IPS-18c (cell line): ENCODE data around the gene SLC25A34.

Source experiments
- H3K4me3 ChIP-seq: 2 replicates; pipeline ENCODE4 v1.7.0; 2013; ENCODE audit warnings: low read depth, mild to moderate bottlenecking, low read length, moderate library complexity; ENCODE audit not compliant: insufficient read depth
- H3K9me3 ChIP-seq: one replicate; pipeline ENCODE4 v1.6.1; 2013; ENCODE audit warnings: mild to moderate bottlenecking, low read length, moderate library complexity; ENCODE audit not compliant: control insufficient read depth, insufficient read depth

SLC25A34 gene

DNA sequence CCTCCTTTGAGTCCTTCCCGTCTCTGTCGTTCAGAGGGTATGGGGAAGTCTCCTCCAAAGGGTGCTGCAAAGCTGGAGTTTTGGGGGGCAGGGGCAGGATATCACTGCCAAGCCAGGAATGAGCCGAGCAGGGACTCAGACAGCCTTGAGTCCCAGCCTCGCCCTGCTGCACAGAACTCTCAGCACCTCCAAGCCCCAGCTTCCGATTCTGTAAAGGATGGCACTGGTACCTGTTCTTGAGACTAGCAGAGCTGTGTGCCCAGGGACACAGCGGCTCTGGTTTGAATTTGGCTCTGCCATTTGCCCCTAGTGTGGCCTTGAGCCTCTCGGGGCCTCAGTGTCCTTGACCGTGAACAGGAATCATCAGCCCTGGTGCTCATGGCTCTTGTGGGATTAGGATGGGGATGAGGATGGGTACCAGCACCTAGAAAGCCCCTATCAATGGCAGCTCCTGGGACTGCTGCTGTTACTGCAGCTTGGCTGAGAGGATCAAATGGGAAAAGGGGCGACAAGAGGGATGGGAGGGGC, 21.0 kb downstream of the SLC25A34 start:
- Histone ChIP-seq H3K9me3 (no peaks in the 10 kb centered on the region), H3K4me3 (no peak overlapping the region)

GRCh38 chr1:15757575-15758342, 21.7 kb downstream of the SLC25A34 start:
- peak overlapping the region; percentile 34 for H3K4me3 ChIP-seq
- no peaks in the 10 kb centered on the region for H3K9me3 ChIP-seq

DNA sequence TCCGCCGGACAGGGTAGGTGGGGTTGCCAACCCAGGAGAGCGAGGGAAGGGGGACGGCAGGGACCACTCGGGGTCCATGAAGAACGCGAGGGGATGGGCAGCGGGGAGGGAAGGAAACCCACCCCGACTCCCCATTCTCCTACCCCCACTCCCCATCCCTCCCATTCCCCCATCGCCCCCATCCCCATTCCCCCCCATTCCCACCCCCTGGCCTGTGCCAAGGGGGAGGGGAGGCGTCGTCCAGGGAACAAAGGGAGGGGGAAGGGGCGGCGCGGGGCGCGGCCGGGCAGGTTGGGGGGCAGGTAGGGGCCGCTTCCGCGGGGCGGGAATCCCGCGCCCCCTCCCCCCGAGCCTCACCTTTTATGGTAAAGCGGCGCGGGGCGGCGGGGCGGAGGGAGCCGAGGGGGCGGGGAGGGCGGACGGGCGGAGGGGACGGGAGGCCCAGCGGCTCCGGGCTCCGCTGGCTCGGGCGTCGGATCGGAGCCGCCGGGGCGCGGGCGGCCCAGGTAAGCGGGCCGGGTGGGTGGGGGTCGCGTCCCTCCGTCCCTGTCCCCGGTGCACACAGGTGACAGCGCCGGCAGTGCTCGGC, 22.4 kb downstream of the SLC25A34 start, which contains the start of gene FBLIM1:
TSS of gene FBLIM1 (plus strand) at position 453 of the 589 bp plus-strand sequence. CDS start 6,189 bp downstream, outside the sequence.
- H3K9me3 ChIP-seq = no peaks in the 10 kb centered on the region
- peak within 1 kb of the TSS; percentile 82 for H3K4me3 ChIP-seq

DNA sequence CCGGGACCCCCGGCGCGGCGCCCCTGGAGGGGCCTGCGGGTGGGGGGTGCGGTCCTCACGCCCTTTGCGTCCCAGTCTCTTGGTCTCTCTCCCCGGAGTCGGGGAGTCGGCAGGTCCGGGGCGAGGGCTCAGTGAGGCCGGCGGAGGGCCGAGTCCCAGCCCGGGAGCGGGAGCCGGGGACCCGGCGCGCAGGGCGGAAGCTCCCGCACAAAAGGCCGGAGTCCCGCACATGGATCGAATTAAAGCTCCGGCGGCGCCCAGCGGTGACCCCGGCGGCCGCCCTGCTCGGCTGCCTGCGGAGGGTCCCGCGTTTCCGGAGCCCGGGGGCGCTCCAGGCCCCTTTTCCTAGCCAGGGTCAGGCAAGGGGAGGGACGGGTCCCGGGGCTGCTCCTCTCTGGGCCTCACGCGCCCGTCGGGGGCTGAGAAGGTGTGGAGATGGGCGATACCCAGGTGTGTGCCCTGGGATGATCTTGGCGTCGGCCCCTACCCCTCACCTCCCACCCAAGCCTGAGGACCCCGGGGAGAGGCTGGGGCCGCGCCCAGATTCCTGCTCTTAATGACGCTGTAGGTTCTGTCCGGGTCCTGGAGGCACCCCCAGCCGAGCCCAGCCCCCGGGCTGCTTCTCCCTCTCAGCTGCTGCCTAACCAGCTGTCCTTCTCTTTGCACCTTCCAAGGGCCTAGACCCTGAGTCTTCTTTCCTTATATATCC, 23.0 kb downstream of the SLC25A34 start:
- H3K4me3 ChIP-seq = peak overlapping the region; percentile 82
- H3K9me3 ChIP-seq = no peaks in the 10 kb centered on the region

- Histone ChIP-seq H3K4me3 (peak overlapping the region; percentile 15; the same call in 1 of the 2 replicates), H3K9me3 (no peaks in the 10 kb centered on the region)
These were observed 24.6 kb downstream of the SLC25A34 start for GRCh38 chr1:15760520-15761211.

DNA sequence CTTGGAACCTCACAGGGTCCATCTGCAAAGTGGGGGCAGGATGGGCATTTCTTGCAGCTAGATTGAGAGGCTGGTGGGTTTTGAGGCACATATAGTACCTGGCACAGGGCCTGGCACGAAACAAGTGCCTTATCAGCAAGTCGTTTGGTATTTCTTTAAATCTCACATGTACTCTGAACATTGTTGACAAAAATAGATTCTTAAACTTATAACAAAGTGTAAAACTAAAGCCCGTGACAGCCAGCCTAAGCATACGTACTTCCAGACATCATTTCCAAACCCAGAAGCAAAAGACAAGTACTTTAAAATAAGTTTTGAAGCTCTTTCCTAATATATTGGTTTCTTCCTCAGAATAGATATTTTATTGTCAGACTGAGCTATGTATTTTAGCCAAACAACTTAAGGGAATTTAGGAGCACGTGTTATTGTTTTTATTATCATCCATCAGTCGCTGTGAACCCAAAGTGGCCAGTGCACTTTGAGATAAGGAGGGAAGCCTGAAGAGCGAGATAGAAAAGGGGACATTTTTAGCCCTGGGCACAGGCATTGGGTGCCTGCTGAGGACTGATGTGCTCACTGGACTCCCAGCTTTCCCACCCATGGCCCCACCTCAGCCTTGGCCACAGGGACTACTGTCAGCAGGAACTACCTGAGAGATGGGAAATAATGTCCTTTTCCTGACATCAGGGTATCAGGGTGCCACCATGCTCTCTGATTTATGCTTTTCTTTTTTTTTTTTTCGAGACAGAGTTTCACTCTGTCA, 25.5 kb downstream of the SLC25A34 start:
- H3K9me3 ChIP-seq = no peaks in the 10 kb centered on the region
- H3K4me3 ChIP-seq = no peak overlapping the region

DNA sequence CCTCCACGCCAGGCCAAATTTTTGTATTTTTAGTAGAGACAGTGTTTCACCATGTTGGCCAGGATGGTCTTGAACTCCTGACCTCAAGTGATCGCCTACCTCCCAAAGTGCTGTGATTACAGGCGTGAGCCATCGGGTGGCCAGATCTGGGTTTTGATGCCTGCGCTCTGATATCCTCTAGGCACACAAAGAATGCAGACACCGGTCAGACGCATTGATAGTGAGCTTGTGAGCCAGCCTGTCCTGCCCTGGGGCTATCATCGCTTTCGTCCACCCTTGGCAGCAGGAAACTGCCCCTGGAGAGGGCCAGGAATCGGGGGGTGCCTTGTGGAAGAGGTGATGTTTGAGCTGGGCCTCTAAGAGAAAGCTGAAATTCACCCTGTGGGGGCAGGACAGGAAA, 26.5 kb downstream of the SLC25A34 start:
- Histone ChIP-seq H3K9me3 (no peaks in the 10 kb centered on the region), H3K4me3 (no peak overlapping the region)

DNA sequence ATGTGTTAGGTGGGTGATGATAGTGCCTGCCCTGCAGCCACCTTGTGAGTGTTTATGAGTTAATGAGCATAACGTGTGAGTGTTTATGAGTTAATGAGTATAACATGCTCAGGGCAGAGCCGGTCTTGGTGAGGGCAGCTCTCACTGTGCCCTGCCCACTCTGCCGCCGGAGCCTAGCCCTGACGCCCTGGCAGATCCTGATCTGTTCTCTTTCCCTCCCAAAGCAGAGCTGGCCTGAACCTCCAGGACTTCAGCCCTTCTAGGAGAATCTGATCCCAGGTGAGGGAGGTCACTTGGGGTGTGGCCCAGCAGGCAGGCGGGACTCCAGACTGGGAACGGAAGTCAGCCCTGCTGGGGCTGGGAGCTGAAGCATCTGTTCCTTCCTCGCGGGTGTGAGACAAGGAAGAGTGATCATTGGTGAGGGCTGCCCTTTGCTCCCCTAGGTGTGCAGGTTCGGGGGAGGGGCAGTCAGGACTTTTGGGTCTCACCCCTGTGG, 28.3 kb downstream of the SLC25A34 start:
- H3K4me3 ChIP-seq = no peak overlapping the region

GRCh38 chr1:15764890-15765289, 28.8 kb downstream of the SLC25A34 start:
- H3K4me3 ChIP-seq = no peak overlapping the region

More for the DNA sequence above, 28.3 kb downstream of the SLC25A34 start:
- H3K9me3 ChIP-seq = no peaks in the 10 kb centered on the region

GRCh38 chr1:15765495-15766194, 29.6 kb downstream of the SLC25A34 start:
- Histone ChIP-seq H3K9me3 (no peaks in the 10 kb centered on the region), H3K4me3 (no peak overlapping the region)

More at GRCh38 chr1:15764890-15765289, 28.8 kb downstream of the SLC25A34 start:
- H3K9me3 ChIP-seq = no peaks in the 10 kb centered on the region

DNA sequence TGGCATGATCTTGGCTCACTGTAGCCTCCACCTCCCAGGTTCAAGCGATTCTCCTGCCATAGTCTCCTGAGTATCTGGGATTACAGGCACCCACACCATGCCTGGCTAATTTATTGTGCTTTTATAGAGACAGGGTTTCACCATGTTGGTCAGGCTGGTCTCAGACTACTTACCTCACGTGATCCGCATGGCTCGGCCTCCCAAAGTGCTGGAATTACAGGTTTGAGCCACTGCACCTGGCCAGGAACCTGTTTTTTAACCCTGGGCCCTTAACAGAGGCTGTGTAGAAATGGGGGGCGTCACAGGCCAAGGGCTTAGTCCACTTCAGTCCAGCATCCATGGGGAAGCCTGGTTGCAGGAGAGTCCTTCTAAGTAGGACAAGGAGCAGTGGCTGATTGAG, 31.9 kb downstream of the SLC25A34 start:
- Histone ChIP-seq H3K9me3 (no peaks in the 10 kb centered on the region), H3K4me3 (no peak overlapping the region)

GRCh38 chr1:15768388-15768787, 32.3 kb downstream of the SLC25A34 start:
- no peaks in the 10 kb centered on the region for H3K9me3 ChIP-seq

DNA sequence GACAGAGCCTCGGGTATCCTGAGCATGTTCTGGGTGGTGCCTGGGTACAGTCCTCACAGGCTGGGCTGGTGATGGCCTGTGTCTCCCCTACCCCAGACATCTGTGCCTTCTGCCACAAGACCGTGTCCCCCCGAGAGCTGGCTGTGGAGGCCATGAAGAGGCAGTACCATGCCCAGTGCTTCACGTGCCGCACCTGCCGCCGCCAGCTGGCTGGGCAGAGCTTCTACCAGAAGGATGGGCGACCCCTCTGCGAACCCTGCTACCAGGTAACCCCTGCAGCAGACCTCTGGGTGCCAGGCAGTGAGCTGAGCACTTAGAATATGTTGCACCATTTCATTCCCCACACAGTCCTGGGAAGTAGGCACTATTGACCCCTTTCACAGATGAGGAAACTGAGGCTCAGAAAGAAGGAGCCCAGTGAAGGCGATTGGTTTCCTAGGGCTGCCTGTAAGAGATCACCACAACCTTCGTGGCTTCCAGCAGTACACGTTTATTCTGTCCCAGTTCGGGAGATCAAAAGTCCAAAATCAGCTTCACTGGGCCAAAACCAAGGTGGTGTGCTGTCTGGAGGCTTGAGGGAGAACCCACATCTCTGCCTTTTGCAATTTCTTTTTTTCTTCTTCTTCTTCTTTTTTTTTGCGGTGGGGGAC, 34.4 kb downstream of the SLC25A34 start:
- Histone ChIP-seq H3K4me3 (no peak overlapping the region), H3K9me3 (no peaks in the 10 kb centered on the region)

More at GRCh38 chr1:15768388-15768787, 32.3 kb downstream of the SLC25A34 start:
- H3K4me3 ChIP-seq = no peak overlapping the region

- no peaks in the 10 kb centered on the region for H3K9me3 ChIP-seq
- no peak overlapping the region for H3K4me3 ChIP-seq
These were observed 35.9 kb downstream of the SLC25A34 start for GRCh38 chr1:15771836-15772515.

DNA sequence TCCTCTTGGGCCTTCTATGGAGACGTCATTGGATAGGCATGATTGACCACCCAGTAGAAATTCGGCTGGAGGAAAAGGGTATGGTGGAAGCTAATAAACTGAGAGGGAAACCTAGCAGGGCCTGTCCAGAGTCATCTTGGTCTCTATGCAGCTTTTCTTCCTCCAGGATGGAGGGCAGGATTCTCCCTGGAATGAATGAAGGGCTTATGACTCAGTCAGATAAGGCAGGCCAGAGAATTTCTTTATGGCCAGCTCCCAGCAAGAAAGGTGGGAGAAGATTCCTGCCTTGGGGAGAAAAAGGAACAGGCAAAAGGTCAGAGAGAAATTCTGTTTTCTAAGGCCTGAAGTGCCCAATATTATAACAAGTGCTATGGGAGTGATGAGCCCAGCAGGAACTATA, 39.6 kb downstream of the SLC25A34 start:
- Histone ChIP-seq H3K4me3 (no peak overlapping the region), H3K9me3 (no peaks in the 10 kb centered on the region)
